Ovary (tissue), 3 donors: ENCODE data around the gene SIK1.

ENCODE experiments used
- POLR2A ChIP-seq: fragments of 450-650 bp; IDR thresholded peaks from one replicate; pipeline ENCODE4 v1.6.1; 2017; ENCODE audit warnings: antibody characterized with exemption, mild to moderate bottlenecking, moderate library complexity
- TF ChIP-seq, protein P1 (sequence below), 3 donors: fragments of 450-650 bp in 2 of 3; fragments of 200-600 bp in 1 of 3; IDR thresholded peaks; one replicate each; pipeline versions ENCODE4 v1.5.1 to v1.8.0; 2016 to 2022; ENCODE audit warnings: antibody characterized with exemption in 3 of 3, mild to moderate bottlenecking in 1 of 3
- donor health status: DM: no; HTN: no; CAD: no.

DNA sequence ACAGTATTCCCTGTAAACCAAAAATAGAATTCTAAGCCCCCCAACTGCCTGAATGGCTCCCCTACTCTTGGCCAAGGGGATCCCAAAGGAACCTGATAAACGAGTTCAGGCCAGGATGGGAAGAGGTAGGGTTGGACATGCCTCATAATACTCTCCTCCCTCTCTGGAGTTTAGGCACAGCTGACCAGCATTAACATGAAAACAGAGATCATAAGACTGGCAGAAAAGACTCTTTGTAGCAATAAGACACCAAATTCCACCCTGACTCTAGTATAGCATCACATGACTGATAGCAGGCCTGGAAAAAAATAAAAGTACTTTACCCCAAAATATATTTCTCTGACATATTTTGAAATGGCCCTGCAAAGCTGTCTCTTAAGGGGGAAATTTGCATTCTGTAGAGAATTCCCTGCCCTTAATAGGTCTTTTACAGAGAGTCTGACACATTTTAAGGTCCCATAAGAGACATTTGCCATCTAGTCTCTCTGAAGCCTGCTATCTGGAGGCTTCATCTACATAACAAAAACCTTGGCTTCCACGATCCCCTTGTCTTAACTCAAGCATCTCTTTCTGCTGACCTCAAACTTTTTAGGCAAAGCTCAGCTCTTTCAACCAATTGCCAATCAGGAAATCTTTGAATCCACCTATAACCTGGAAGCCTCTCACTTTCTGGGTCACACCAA lies 55.9 kb downstream of the SIK1 start:
- TF ChIP-seq, protein P1, sequence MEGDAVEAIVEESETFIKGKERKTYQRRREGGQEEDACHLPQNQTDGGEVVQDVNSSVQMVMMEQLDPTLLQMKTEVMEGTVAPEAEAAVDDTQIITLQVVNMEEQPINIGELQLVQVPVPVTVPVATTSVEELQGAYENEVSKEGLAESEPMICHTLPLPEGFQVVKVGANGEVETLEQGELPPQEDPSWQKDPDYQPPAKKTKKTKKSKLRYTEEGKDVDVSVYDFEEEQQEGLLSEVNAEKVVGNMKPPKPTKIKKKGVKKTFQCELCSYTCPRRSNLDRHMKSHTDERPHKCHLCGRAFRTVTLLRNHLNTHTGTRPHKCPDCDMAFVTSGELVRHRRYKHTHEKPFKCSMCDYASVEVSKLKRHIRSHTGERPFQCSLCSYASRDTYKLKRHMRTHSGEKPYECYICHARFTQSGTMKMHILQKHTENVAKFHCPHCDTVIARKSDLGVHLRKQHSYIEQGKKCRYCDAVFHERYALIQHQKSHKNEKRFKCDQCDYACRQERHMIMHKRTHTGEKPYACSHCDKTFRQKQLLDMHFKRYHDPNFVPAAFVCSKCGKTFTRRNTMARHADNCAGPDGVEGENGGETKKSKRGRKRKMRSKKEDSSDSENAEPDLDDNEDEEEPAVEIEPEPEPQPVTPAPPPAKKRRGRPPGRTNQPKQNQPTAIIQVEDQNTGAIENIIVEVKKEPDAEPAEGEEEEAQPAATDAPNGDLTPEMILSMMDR (IDR thresholded peaks at IDR 0.05): no peak
- TF ChIP-seq POLR2A: no peak
